WI38 (cell line): ENCODE results near the gene SLC22A1.

ENCODE experiments used
- H3K4me3 ChIP-seq: 2 replicates; pipeline ENCODE4 v1.5.1; 2011; ENCODE audit warnings: low read depth, mild to moderate bottlenecking, control low read depth, low read length
- TF ChIP-seq, protein P1 (sequence below): IDR thresholded peaks from 2 replicates; pipeline ENCODE4 v1.5.1; 2012; ENCODE audit warnings: low read depth, mild to moderate bottlenecking, control low read depth, low read length

Gene SLC22A1

DNA sequence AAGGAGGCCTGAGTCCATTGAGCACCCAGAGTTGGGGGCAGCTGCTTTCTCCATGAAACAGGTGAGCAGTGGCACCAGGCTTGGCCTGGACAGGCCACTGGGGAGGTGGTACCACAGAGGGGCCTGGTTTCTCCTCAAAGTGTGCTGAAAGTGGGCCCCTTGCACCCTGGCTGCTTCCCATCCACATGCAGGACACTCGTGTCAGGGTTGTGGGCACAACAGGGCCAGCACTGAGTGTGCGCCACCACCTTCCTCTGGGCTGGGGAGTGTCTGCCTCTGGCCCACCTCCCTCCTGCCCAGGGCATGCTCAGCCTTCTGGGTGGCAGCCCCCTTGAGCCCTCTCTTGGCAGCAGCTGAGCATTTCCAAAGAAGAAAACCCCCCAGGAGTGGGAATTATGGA, 5.2 kb upstream of the SLC22A1 start:
- TF ChIP-seq, protein P1, sequence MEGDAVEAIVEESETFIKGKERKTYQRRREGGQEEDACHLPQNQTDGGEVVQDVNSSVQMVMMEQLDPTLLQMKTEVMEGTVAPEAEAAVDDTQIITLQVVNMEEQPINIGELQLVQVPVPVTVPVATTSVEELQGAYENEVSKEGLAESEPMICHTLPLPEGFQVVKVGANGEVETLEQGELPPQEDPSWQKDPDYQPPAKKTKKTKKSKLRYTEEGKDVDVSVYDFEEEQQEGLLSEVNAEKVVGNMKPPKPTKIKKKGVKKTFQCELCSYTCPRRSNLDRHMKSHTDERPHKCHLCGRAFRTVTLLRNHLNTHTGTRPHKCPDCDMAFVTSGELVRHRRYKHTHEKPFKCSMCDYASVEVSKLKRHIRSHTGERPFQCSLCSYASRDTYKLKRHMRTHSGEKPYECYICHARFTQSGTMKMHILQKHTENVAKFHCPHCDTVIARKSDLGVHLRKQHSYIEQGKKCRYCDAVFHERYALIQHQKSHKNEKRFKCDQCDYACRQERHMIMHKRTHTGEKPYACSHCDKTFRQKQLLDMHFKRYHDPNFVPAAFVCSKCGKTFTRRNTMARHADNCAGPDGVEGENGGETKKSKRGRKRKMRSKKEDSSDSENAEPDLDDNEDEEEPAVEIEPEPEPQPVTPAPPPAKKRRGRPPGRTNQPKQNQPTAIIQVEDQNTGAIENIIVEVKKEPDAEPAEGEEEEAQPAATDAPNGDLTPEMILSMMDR, result no peak
- H3K4me3 ChIP-seq, result no peak overlapping the region

DNA sequence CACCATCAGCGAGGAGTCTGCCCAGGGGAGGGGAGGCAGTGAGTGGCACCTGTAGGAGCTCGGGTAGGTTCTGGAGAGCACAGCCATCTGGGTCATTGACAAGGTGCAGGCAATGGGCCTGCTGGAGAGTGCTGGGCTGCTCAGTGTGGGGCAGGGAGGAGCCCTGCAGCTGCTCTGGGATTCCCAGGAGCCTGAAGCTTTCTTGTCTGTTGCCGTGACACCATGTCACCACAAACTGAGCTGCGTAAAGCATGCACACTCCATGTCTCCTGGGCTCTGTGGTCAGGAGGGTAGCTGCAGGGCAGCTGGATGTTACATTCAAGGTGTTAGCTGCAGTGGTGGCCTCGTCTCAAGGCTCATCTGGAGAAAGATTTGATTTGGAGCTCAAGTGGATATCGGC, 4.5 kb upstream of the SLC22A1 start:
- TF ChIP-seq, protein P1, result no peak
- no peak overlapping the region for H3K4me3 ChIP-seq

DNA sequence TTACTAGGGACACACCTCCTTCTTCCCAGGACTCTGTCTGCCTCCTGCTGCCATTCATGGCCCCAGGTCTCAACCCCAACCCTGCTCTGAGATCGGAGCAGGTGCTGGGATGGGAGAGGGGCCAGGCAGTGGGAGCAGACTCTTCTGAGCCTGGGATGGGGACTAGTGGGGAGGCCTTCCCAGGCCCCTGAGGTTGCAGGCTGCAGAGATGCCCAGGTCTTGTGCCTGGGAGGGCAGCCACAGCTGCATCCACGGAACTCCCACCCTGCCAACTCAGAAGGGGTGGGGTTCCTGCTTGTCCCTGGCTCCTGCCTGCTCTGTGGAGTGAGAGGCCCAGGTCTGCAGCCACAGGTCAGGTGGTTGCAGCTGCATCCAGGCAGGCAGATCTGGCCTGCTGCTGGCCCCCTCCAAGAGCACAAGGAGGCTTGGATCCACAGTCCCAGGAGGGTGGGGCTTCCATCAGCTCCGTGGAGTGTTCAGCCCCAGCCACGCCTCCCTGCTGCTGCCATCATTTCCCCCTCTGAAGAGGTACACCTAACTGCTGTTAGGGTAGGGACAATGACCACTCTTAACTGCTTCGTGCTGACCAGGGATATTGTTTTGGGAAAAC, 2.9 kb upstream of the SLC22A1 start:
- H3K4me3 ChIP-seq, result no peak overlapping the region
- TF ChIP-seq, protein P1, result no peak

DNA sequence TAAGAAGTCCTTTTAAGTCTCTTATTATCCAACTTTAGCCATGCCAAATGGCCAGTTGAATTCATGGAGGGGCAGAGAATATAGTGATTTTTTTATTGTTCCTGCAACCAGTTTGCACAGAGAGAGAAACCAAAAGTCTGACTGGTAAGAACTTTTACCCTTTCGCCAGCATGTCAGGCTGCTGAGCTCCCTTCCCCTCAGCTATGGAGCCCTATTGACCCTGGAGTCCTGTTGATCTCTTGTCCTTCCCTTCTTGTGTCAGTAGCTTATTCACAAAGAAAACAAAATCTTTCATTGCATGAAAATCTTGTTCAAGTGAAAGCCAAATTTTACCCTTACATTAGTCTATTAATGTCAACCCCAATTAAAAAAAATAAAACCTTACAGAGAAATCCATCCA, 1.5 kb upstream of the SLC22A1 start:
- no peak overlapping the region for H3K4me3 ChIP-seq
- TF ChIP-seq, protein P1, result no peak

DNA sequence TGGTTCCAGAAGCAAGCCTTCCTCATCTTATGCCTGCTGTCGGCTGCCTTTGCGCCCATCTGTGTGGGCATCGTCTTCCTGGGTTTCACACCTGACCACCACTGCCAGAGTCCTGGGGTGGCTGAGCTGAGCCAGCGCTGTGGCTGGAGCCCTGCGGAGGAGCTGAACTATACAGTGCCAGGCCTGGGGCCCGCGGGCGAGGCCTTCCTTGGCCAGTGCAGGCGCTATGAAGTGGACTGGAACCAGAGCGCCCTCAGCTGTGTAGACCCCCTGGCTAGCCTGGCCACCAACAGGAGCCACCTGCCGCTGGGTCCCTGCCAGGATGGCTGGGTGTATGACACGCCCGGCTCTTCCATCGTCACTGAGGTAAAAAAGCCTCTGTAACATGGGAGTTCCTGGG, 366 bp downstream of the SLC22A1 start:
- TF ChIP-seq, protein P1, result no peak
- no peak overlapping the region for H3K4me3 ChIP-seq

DNA sequence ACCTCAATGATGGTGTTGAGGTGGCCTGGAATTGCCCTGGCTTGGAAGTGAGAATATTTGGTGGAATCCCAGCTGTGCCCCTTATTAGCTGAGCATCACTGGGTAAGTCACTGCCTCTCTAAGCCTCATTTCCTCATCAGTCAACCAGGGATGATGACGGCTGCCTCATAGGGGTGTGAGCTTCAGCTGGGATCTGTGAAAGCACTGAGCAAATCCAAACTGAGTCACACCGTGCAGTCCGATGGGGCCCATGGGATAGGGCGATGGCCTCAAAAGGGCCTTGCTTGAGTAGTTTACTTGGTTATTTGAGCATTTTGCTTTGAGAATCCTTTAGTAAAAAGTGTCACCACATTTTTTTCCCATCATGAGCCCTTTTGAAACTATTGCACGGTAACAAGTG, 1.1 kb downstream of the SLC22A1 start:
- no peak overlapping the region for H3K4me3 ChIP-seq
- TF ChIP-seq, protein P1, result no peak

DNA sequence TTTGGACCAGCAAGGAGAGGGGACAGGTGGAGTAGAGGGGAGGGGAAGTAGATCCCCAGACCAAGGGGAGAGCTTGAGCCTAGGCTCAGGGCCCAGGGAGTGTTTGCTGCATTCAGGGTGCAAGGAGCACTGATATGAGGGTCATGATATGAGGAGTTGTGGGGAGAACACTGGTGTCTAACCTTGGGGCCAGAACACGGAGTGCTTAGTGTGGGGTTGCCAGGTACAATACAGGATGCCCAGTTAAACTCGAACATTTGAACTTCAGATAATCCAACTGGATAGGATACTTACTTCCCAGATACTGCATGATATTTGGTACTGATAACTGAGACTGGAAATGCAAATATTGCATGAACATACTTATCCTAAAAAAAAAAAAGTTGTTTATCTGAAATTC, 2.4 kb downstream of the SLC22A1 start:
- H3K4me3 ChIP-seq, result no peak overlapping the region
- TF ChIP-seq, protein P1, result no peak
